HL-60/S4 (cell line): Measurements from ENCODE around the gene HIPK3.
"Not testable (repeated sequence)": the region's sequence is repeated elsewhere in the genome, so short reads cannot be mapped to it uniquely, and the experiment has no call there.

Source experiments
- in situ Hi-C: fragments of 300-500 bp; cut with MboI; formaldehyde crosslinking; loops from 2 replicates; pipeline ENCODE4 v1.14.3; 2022; ENCODE audit warnings: low sequenced_read_pairs

The HIPK3 gene

DNA sequence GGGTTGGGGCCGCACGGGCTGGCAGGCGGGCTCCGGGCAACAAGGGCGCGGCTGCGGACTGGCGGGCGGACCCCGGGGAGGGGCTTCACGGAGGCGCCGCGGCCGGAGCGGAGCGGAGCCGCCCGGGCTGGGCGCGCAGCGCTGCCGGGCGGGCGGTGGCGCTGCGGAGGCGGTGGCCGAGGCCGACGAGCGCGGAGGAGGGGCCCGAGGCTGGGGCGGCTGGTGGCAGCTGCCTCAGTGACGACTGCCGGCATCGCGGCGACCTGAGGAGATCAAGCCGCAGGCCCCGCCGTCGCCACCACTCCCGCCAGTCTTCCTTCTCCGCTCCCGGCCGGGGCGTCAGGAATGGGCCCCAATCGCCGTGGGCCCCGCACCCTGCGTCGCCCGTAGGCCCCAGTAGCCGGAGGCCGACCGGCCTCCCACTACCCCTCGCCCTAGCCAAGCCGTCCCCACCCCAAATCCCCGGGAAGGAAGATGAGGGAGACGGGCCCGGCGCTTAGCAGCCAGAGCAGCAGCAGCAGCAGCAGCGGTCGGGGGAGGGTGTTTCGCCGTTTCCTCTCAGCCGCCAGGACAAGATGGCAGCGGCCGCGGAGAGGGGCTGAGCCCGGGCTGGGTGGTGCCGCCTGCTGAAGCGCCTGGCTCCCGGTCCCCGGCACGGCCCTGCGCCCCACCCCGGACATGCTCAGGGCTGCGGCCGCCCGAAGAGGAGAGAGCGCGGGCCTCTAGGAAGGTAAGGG is at the start of gene HIPK3:
Gene HIPK3 (plus strand): TSS at position 222 of the 737 bp plus-strand sequence.
- in situ Hi-C loops = no loop called here

GRCh38 chr11:33207408-33207985 is 49.7 kb upstream of the HIPK3 start:
- in situ Hi-C loops = no loop called here

- in situ Hi-C loops = no loop called here
Measured at GRCh38 chr11:33208150-33208549, 49.0 kb upstream of the HIPK3 start.

GRCh38 chr11:33211153-33211552 is 46.0 kb upstream of the HIPK3 start:
- in situ Hi-C loops = no loop called here

GRCh38 chr11:33211580-33211979 is 45.6 kb upstream of the HIPK3 start:
- in situ Hi-C loops = no loop called here

GRCh38 chr11:33214187-33214586 is 43.0 kb upstream of the HIPK3 start:
- in situ Hi-C loops = no loop called here

DNA sequence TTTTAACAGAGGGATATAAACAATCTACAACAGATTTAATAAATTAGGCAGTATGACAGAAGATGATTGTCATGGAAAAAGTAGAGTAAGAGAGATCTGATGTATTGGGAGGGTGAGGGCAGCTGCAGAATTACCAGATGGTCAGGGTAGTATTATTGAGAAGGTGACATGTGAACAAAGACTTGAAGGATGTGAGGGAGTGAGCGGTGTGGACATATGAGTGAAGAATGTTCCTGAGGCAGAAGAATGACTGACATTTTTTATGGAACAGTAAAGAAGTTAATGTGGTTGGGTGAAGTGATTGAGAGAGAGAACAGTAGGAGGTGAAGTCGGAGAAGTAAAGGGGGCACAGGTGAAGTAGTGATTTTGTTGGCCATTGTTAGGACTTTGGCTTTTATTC is 42.4 kb upstream of the HIPK3 start:
- in situ Hi-C loops = no loop called here

DNA sequence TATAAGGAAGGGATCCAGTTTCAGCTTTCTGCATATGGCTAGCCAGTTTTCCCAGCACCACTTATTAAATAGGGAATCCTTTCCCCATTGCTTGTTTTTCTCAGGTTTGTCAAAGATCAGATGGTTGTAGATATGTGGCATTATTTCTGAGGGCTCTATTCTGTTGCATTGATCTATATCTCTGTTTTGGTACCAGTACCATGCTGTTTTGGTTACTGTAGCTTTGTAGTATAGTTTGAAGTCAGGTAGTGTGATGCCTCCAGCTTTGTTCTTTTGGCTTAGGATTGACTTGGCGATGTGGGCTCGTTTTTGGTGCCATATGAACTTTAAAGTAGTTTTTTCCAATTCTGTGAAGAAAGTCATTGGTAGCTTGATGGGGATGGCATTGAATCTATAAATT is 40.5 kb upstream of the HIPK3 start:
- in situ Hi-C loops = not testable (repeated sequence)

DNA sequence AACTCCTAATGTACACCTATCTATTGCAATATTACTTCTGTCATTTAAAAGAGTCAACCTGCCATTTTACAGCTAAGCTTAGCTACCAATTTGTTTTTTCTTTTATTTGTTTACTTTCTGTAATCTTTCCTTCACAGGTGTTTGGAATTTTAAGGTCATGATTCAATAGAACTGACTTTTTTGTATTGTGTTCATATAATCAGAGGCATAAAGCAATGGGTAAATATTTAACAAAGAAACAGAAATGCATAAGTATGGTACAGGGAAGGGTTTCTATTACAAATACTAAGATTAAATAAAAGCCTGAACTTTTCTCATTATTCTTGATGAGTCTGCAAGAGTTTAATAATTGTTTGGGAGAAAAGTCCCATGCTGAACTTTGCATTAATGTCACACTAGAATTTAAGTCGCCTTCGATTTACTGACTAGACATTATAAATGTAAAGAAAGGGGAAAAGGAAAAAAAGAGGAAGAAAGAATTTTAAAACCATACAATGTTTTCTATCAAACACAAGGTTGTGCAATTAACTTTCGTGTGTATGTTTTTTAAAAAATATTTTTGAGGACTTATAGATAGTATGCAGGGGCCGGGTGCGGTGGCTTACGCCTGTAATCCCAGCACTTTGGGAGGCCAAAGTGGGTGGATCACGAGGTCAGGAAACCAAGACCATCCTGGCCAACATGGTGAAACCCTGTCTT is 35.0 kb upstream of the HIPK3 start:
- in situ Hi-C loops = no loop called here

GRCh38 chr11:33225371-33225770 is 31.8 kb upstream of the HIPK3 start:
- in situ Hi-C loops = no loop called here

- in situ Hi-C loops = no loop called here
Measured at GRCh38 chr11:33227578-33228261, 29.5 kb upstream of the HIPK3 start.

DNA sequence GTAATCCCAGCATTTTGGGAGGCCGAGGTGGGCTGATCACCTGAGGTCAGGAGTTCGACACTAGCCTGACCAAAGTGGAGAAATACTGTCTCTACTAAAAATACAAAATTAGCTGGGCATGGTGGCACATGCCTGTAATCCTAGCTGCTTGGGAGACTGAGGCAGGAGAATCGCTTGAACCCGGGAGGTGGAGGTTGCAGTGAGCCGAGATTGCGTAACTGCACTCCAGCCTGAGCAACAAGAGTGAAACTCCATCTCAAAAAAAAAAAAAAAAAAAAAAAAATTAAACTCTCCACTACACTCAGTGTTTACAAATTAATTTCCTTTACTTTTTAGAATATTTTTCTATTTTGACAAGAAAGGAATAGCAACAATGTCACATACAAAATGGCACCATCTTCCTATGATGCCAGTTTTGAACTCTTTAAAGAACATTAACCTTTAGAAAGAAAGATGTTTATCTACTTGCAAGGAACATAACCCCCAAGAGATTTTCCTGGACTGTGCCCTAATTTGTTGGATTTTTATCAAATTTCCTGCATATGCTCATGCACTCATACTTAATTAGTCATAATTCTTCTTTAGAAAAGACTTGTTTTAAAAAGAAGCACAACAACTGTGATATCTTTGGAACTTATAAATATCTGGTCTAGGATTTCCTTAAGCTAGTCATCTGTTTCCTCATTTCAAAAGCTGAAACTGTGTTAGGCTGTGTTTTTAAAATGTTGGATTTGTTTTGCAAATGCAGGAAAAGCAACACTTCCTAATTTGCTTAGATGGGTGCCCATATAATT is 22.6 kb upstream of the HIPK3 start:
- in situ Hi-C loops = no loop called here

GRCh38 chr11:33237039-33237597 is 20.1 kb upstream of the HIPK3 start:
- in situ Hi-C loops = no loop called here

GRCh38 chr11:33242575-33242974 is 14.6 kb upstream of the HIPK3 start:
- in situ Hi-C loops = no loop called here

GRCh38 chr11:33243654-33244053 is 13.5 kb upstream of the HIPK3 start:
- in situ Hi-C loops = not testable (repeated sequence)

DNA sequence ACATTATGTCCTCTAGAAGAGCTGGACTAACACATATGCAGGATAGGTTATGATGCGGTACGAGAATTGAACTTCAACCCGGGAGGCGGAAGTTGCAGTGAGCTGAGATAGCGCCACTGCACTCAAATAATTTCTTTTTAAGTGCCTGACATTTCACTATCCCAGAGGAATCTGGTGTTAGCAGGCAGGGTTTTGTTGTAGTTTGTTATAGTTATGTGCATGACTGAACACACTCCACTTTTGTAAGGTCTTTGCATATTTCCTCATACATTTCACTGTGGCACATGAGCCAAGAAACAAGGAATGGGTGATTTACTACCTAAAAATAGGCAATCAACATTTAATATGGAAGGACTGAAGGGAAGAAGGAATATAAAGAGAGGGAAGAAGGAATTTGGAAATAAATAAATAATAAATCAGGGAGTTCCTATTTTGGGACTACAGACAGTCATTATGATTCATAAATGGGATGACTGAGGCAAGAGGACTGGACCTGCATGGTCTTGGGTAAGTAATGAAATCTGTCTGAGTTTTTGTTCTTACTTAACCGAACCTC is 8.7 kb upstream of the HIPK3 start:
- in situ Hi-C loops = no loop called here

GRCh38 chr11:33256031-33256812 is 959 bp upstream of the HIPK3 start:
- in situ Hi-C loops = no loop called here

DNA sequence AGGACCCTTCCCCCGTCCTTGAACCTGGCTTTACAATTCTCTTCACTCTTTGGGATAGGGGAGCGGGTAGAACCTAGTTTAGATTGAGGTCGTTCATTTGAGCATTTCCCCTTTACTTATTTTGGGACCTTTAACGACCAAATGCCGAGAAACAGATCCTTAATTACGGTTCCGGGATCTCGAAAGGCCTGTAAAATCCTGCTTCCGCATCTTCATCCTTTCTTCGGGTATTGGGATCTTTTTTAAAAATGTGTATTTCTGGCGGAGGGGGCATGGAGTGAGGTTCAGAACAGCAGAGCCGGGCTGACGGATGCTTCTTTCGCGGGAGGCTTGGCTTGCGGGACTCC is 395 bp upstream of the HIPK3 start:
- in situ Hi-C loops = no loop called here

DNA sequence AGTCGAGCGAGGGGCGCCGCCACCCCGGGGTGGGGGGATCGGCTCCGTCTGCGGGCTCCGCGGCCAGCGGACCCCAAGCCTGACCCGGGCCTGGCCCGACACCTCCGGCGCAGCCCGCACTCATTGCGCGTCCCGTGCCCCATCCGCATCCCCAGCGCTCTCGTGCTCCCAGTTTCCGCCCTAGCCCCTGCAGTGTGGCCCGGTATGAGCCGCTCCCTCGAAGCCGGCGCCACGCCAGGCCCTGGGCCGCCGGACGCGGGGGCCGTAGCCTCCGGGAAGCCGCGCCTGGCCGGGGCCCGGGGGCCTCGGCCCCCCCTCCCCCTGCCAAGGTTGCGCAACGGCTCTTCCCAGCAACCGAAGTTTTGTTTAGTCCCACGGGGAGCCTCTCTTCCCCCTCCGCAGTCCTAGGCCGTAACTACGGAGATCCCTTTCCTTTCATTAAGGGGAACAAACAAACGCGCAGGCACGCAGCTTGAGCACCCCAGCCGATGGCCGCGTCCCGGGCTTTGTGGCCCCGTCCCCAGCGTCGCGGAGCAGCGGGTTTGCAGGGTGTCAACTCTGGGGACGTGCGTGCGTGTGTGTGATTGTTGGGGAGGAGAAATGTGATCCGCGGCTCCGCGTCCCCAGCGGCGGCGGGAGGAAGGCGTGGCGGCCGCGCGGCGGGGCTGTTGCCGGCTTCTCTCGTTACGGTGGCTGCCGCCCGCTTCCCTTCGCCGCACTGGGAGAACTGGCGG is 883 bp downstream of the HIPK3 start:
- in situ Hi-C loops = no loop called here
